ENCODE data around the gene UNC79. TPM values are rescaled to one million over a fixed set of nuclear protein-coding genes. Genes with fewer than 3 reads are reported as not detected.
A peak's percentile ranks its signal among the peaks of the same experiment; 100 is the strongest.

The UNC79 gene
- polyA plus RNA-seq, 3 donors, result 0.70 to 1.4 (median 0.78) TPM

DNA sequence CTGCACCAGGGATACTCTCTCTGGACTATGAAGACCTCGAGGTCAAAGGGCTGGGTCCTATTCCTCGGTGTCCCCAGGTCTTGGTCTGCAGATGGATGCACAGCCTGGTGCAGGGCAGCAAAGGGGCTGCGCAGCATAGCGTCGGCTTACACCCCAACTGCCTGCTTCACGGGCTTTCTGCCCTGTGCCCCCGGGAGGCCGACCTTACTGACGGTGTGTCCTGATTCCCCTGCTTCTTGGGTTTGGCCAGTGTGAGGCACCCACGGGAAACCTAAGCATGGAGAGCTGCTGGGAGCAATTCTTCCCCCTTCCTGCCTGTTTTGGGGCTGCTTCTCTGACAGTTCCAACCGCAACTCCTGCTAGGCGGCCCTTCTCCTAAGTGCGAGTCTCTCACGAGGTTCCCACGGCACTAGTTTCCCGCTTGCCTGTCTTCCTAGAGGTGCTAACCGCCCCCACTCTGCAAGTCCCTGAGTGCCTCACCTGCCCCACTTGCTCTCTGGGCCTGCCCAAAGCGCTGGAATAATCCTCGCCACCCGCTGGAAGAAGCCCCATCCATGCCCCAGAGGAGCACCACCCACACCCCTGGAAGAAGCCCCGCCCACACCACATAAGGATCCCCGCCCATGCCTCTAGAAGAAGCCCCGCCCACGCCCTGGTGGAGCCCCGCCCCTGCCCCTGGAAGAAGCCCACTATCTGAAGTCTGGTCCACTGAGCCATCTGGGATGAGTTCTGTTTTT, 303.5 kb downstream of the UNC79 start:
- DNase-seq (ENCODE audit: extremely low read depth in 1 of 11, low read depth in 9 of 11, low spot score in 4 of 11), result no peak

DNA sequence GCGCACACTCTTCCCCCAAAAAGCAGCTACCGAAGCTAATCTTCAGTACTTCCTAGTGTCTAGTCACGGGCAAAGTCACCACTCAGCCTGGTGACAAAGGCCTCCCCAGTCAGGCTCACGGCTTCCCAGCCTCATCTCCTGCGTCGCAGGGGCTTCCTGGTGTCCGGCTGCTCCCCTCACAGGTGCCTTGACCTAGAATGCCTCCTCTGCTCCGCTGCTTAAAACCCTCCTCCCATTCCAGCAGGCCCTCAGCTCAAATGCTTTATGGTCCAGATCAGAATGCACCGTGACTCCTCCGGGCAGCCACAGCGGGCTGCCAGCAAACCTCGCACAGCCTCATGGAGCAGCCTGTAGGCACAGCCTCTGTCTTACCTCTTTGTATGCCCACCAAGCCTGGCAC, 304.5 kb downstream of the UNC79 start:
- peak in 3 of 11 donors; percentile 19 to 42 (median 28) for DNase-seq (ENCODE audit: extremely low read depth in 1 of 11, low read depth in 9 of 11, low spot score in 4 of 11)

DNA sequence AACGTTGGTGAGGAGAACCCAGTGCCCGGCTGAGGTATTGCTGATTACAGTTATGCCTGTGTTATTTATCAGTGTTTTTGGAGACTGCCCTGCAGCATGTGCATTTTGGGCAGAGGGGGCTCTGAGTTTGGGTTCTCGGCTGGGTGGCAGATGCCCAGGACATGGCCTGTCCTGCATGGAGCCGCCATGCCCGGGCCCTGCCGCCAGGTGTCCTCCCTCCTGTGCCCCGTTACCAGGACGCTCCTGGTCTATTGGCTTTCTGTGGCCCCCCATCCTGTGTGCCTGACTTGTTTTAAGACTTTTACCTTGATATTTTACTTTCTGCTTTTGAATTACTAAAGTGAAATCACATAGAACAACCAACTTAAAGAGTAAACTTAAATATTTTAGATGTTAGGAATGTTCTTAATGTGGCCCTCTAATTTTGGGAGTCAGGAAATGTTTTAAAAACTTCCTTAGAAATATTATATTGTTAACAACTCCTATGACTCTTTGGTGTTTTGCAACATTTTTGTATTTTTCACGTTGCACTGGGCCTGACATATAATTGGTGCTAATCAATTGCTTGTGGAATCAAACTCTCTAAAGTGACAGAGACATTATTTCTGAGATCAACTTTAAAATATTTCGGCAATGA, 305.8 kb downstream of the UNC79 start:
- DNase-seq (ENCODE audit: extremely low read depth in 1 of 11, low read depth in 9 of 11, low spot score in 4 of 11), result no peak

DNA sequence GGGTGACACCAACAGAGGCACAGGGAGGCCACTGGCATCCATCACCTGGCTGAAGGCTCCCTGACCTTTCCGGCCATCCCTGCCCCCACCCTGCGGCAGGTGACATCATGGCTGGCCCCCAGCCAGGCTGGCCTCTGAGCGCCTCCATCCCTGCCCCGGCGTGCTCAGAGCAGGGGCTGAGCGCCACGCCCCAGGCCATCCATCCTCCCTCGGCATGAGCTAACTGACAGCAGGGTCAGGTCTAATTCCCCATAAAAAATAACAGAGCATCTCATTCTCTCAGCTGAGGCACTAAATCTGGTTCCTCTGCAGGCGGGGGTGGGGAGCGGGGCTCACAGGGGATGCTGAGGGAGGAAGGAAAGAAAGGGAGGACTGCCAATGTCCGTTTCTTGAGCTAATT, 306.9 kb downstream of the UNC79 start:
- no peak for DNase-seq (ENCODE audit: extremely low read depth in 1 of 11, low read depth in 9 of 11, low spot score in 4 of 11)

DNA sequence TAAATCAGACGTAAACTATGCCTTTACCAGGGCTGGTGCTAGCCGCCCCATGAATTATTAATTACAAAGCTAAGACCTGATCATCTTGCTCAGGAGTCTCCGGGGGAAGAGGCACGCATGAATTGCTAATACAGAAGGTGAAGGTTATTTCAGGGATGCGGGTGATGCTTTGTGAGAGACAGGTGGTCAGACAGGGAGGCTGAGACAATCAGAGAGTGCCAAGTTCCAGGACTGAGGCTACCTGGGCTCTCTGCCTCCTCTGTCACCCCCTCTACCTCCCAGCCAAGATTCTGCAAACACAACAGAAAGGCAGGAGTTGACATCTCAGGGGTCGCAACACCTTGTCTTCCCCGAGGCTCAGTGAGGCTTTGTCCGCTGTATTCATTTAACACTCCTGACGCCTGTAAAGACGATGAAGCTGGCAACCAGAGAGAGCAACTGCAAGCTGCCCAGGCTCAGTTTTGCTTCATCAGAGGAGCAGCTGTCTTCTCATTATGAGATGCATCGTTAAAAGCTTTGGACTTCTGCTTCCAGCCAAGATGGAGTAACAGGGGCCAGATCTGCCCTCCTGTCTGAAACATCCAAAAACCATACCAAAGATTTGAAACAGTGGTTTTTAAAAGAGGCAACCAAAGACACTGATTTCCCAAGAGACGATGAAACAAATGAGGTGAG, 311.0 kb downstream of the UNC79 start:
- no peak for DNase-seq (ENCODE audit: extremely low read depth in 1 of 11, low read depth in 9 of 11, low spot score in 4 of 11)

DNA sequence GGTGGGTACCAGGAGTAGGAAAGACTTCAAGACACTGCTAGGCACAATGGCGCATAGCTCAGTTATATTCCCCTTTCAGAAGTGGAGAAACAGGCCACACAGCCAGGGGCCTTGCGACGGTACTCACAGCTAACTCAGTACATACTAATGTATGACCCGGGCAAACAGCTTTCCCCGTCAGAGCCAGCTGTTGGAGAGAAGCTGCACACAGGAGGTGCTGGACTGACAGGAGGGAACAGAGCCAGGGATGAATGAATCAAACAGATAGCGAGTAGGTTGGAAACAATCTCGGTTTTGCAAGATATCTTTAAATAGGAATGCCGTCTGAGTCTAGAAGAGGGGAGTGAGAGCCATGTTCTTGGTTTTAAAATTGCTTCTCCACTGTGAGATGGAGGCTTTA, 312.0 kb downstream of the UNC79 start:
- no peak for DNase-seq (ENCODE audit: extremely low read depth in 1 of 11, low read depth in 9 of 11, low spot score in 4 of 11)

DNA sequence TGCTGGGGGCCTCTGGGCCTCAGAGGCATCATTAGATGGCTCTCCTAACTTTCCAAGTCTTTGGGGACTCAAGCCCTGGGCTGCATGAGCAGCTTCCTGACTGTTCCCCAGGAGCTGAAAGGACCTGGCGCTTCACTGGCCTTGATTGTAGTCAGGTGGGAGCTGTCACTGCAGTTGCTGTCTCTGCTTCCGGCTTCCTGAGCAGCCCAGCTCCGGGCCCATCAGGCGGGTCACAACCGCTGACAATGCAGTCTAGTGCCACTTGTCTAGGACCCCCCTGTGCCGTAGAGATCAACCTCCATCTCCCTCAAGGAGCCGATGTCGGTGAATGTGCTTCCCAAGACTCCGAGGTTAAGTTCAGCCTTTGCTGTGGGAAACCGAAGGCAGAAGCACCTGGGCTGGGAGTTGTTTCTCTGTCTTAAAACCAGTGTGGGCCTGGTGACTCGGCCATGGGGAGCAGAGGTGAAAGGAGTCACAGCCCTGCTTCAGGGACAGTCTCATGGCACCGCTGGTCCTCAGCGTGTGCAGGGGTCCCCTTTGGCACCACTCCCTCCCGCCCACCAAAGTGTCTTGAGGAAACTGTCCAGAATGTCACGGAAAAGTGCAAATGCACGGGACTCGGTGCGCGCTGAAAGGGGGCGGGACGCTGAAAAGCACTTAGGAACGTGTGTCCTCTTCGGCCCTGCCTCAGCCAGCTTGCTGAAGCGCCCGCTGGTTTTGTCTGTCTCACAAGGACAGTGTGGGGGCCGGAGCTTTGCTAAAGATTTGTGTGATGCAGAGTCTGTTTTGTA, 312.7 kb downstream of the UNC79 start:
- DNase-seq (ENCODE audit: extremely low read depth in 1 of 11, low read depth in 9 of 11, low spot score in 4 of 11), result no peak

DNA sequence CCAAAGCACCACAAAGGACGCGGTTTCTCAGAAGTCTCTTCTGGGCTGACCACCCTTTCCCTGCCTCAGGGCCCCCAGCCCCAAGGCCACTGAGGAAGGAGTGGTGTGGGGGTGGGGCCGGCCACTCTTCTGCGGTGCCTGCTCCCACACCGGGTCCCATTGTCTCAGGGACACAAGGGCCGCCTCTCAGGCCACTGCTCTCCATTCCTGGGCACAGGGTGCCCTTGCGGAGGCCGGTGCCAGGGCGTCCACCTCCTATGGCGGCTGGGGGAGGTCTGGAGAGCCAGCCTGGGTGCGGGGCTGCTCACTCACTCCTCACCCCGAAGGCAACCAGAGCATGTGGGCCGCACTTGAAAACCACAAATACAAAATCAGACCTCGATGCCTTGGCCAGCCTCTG, 313.4 kb downstream of the UNC79 start:
- DNase-seq (ENCODE audit: extremely low read depth in 1 of 11, low read depth in 9 of 11, low spot score in 4 of 11), result no peak

DNA sequence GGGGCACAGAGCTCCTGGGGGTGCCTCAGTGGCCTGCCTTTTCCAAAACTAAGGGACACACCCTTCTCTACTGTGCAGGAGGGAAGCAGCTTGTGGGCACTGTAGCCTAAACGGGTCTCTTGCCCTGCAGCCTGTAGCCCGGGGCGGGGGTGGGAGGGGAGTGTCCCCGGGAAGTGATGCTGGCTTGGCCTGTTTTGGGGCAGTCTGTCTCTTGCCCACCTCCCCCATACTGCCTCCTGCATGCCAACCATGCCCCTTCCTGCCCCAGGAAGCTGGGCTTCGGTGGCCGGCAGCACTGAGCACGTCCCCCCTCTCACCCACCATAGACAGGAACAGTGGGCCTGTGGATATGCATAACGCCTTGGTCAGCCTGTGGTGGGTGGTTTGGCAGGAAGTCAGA, 314.1 kb downstream of the UNC79 start:
- DNase-seq (ENCODE audit: extremely low read depth in 1 of 11, low read depth in 9 of 11, low spot score in 4 of 11), result no peak

DNA sequence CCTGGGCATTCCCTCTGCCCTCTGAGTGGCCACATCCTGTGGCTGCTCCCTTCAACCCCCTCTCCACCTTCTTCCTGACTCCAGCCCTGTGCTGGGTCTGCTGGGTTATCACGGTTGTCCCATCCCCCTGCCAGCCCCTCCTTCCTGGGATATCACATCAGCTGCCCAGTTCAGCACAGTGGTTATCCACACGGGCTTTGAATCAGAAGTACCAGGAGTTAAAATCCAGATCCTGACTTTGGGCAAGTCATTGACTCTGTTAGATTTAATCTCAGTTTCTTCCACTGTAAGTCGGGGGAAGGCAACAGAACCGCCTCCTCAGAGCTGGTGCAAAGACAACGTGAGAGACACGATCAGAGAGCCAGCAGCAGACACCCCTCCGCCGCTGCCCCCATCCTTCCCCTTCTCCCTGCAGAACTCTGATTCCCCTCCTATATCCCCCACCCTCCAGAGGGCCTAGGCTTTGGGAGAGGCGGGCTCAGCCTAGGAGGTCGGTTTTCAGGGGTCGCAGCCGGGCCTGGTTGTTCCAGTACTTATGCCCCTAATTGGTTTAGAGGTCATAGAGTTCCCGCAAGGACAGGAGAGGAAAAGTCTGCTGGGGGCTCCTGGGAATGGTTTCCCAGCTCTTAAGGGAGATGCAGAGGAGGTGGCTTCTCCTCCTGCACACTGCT, 315.0 kb downstream of the UNC79 start:
- no peak for DNase-seq (ENCODE audit: extremely low read depth in 1 of 11, low read depth in 9 of 11, low spot score in 4 of 11)

DNA sequence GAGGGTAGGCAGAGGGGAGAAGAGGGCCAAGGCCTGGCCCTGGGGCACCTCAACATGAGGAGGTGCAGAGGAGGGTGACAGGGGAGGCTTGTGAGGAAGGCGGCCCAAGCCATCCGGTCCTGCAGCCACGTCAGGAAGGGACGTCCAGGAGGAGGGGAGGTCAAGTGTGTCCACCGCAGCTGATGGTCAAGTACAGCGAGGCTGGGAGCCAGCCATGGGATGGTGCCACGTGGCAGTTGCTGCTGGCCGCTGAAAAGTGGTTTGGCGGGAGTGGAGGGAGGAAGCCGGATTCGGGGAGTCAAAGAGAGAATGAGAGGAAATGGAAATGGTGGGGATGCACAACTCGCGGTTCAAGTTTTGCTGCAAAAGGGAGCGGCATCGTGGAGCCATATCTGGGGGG, 316.4 kb downstream of the UNC79 start:
- no peak for DNase-seq (ENCODE audit: extremely low read depth in 1 of 11, low read depth in 9 of 11, low spot score in 4 of 11)

DNA sequence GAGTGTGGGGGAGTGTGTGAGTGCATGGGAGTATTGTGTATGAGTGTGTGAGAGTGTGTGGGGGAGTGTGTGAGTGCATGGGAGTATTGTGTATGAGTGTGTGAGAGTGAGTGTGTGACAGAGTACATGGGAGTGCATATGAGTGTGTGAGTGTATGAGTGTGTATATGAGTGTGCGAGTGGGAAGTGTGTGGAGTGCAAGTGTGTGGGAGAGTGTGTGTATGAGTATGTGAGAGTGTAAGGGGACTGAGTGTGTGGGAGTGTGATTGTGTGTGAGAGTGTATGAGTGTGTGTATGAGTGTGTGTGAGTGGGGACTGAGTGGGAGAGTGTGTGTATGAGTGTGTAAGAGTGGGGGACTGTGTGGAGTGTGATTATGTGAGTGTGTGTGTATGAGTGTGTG, 316.8 kb downstream of the UNC79 start:
- no peak for DNase-seq (ENCODE audit: extremely low read depth in 1 of 11, low read depth in 9 of 11, low spot score in 4 of 11)

DNA sequence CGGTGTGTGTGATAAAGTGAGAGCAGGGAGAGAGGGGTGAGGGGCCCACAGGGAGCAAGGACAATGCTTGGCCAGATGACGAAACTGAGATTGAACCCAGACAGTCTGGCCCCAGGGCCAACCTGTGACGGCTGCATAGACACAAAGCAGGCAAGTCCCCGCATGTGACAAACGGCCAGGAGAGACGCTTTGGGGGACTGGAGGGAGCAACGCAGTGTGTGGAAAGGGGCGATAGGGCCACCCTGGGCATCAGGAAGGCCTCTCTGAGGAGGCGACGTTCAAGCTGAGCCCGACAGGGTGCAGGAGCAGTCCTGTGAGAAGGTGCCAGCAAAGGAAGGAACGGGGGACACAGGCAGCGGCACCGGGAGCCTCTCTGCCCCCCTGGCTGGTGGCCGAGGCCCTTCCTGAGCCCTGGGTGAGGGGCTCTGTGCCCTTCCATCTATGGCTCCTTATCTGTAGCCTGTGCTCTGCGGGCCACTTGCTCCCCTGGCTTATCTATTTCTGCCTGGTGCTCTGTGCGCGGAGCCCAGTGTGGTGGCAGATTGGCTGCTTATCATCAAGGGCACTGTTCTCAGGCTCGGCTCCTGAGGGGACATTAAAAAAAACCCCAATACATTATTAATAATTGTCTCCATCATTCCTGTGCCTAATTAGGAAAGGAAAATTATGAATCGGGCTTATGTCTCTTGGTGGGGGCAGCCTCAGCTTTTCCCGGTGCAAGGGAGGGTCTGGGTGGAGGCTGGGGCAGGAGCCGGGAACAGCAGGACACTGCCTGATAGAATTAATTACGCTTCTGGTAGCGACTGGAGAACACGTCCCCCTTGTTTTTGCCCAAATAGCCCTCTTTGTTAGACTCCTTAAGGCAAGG, 317.7 kb downstream of the UNC79 start:
- no peak for DNase-seq (ENCODE audit: extremely low read depth in 1 of 11, low read depth in 9 of 11, low spot score in 4 of 11)

DNA sequence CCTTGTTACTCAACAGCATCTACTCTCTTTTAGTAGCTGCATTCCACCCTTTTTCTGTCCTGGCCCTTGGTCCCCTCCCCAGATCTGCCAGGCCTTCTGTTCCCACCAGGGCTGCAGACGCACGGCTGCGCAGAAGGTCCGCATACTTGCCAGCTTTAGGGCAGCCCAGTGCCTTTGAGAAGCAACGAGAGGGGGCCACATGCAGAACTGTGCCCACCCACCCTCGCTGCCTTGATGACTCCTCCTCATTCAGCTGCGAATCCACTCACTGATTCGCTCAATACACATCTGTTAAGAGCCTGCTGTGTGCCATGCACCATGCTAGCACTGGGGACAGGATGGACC, 318.3 kb downstream of the UNC79 start:
- DNase-seq (ENCODE audit: extremely low read depth in 1 of 11, low read depth in 9 of 11, low spot score in 4 of 11), result no peak

DNA sequence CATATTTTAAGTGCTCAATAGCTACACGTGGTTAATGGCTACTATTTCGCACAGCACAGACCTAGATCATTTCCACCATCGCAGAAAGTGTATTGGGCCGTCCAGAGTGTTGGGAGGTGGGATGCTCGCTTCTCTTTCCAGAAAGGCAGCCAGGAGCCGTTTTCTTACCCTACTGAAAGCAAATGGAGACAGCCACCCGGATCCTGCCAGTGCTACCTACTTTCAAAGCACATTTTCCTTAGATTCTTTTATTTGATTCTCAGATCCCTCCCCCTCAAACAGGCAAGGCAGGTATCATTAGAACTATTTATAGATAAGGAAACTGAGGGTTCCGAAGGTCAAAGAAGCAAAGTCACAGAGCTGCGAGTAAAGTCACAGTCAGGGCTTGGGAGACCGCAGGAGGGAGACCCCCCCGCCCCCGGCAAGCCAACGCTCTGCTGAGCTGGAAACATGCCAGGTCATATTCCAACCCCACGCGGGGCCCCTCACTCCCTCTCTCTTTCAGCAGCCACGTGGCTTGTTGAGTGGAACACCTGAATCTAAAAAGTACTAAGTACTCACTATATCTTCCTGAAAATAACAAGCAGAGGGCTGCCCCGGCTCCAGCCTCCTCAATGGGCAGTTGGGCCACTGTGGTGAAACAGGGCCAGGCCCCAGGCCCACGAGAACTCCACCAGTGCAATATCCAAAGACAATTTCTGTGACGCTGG, 321.4 kb downstream of the UNC79 start:
- DNase-seq (ENCODE audit: extremely low read depth in 1 of 11, low read depth in 9 of 11, low spot score in 4 of 11), result no peak

DNA sequence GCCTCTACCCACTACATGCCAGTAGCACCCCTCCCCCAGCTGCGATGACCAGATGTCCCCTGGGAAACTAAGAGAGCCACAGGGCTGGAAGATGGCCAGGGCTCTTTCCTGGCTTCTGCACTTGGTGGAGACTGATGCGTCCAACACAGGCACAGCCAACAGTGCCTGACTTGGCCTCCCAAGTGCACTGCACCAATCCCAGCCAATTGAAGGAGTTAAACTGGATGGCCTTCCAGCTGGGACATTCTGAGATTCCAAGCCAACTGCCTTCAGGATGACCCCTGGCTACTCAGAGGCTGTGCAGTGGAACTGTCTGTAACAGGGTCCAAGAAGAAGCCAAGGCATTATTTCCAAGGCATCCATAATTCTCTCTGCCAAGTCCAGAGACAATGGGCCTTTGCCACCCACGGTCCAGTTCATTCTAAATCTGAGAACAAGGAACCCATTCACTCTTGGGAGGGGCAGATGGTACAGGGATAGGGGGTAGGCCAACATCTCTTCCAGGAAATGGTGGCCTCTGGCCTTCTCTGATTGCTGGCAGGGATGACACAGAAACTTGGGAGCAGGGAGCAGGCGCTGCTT, 322.3 kb downstream of the UNC79 start:
- no peak for DNase-seq (ENCODE audit: extremely low read depth in 1 of 11, low read depth in 9 of 11, low spot score in 4 of 11)

DNA sequence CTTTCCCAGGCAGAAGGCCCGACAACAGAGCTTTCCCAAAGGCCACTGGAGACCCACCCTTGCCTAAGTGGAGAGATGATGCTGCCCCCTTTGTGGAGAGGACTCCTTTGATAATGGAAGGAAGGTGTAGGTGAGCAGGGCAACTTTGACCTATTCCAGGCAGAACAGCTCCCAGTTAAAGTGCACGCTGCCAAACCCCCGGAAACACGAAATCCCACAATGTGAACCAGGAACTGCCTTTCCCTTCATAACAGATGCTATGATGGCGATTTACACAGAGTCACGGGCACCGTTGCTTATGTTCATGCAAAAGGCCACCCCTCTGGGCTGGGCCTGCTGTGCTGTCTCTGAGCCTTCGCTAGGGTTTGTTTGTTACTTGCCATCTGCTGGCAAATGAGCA, 322.9 kb downstream of the UNC79 start:
- DNase-seq (ENCODE audit: extremely low read depth in 1 of 11, low read depth in 9 of 11, low spot score in 4 of 11), result no peak

Measured in renal cortex interstitium (tissue), 11 donors.